Lung (tissue), 12 donors: ENCODE data around the gene AMDHD2. TPM values are rescaled to one million over a fixed set of nuclear protein-coding genes. Genes with fewer than 3 reads are reported as not detected.

Source experiments
- ATAC-seq: fragments of 200-7000 bp; cut with Tn5 transposase; one replicate; pipeline ENCODE4 v1.9.1; 2020; ENCODE audit warnings: moderate number of reproducible peaks; ENCODE audit not compliant: insufficient read depth, low FRiP score
- DNase-seq, 3 donors: peaks; one replicate each; pipeline ENCODE4 v3.0.0-alpha.2; 2013 to 2017
- H3K27ac ChIP-seq, 2 donors: one replicate each; pipeline ENCODE4 v1.5.1; 2013; ENCODE audit warnings: mild to moderate bottlenecking in 2 of 2, moderate library complexity in 2 of 2, control low read depth in 1 of 2, inconsistent platforms in 1 of 2, low read depth in 1 of 2, low read length in 1 of 2
- H3K27me3 ChIP-seq, 3 donors: one replicate each; pipeline ENCODE4 v1.5.1; 2013; ENCODE audit warnings: low read length in 2 of 3; ENCODE audit not compliant: control insufficient read depth in 3 of 3, insufficient read depth in 3 of 3
- H3K36me3 ChIP-seq, 4 donors: one replicate each; pipeline ENCODE4 v1.5.1; 2013; ENCODE audit warnings: low read length in 4 of 4, mild to moderate bottlenecking in 1 of 4, moderate library complexity in 1 of 4; ENCODE audit not compliant: control insufficient read depth in 4 of 4, insufficient read depth in 4 of 4
- H3K4me1 ChIP-seq, 5 donors: one replicate each; pipeline ENCODE4 v1.5.1; 2013; ENCODE audit warnings: low read length in 5 of 5, mild to moderate bottlenecking in 2 of 5, moderate library complexity in 1 of 5; ENCODE audit not compliant: control insufficient read depth in 5 of 5, insufficient read depth in 5 of 5
- H3K4me3 ChIP-seq: one replicate; pipeline ENCODE4 v1.5.1; 2013; ENCODE audit warnings: mild to moderate bottlenecking, control low read depth, moderate library complexity
- H3K9ac ChIP-seq, 2 donors: one replicate each; pipeline ENCODE4 v1.5.1; 2013; ENCODE audit warnings: low read length in 2 of 2, control low read depth in 1 of 2; ENCODE audit not compliant: insufficient read depth in 1 of 2
- H3K9me3 ChIP-seq, 4 donors: one replicate each; pipeline ENCODE4 v1.5.1; 2013; ENCODE audit warnings: low read length in 3 of 4, mild to moderate bottlenecking in 1 of 4, moderate library complexity in 1 of 4; ENCODE audit not compliant: control insufficient read depth in 4 of 4, insufficient read depth in 3 of 4
- WGBS, 2 donors: extraction: QIAGEN DNeasy Blood & Tissue Kit; methylation state at CpG; one replicate each; pipeline ENCODE4 v1.1.7; 2013; 5-methylcytosine and 5-hydroxymethylcytosine counted together
- polyA plus RNA-seq, 2 donors: library from polyadenylated mRNA; stranded (reverse); fragments of 200-250 nt; gene quantifications; one replicate each; pipeline ENCODE4 v1.2.1, GENCODE V29; 2013
- total RNA-seq, 2 donors: library from RNA; depleted of rRNA in 1 of 2; stranded (reverse); fragments of >200 nt in 1 of 2; gene quantifications; one replicate each; pipeline ENCODE4 v1.2.1, GENCODE V29; 2014 to 2021
- TF ChIP-seq, protein P1 (sequence below): IDR thresholded peaks from 2 replicates; pipeline ENCODE4 v1.5.1; 2012; ENCODE audit warnings: mild to moderate bottlenecking; ENCODE audit errors: control extremely low read depth, extremely low read depth
- donor health status: control.
- donor health status: control.
- donor health status: Bipolar disorder and iron deficiency.
- donor health status: healthy.
- donor health status: DM: yes; HTN: yes; CAD: no.

AMDHD2 gene
- total and polyA plus RNA-seq, 4 donors = 27.2 to 60.4 (median 51.9) TPM

GRCh38 chr16:2527071-2527783 is 7.1 kb downstream of the AMDHD2 start:
- DNase-seq (peak in 1 of 3 donors; percentile 8), ATAC-seq (no peak)
- no peaks in the 10 kb centered on the region for H3K27me3 ChIP-seq
- peaks cover 0 to 8% (median 2%) of the 10 kb centered on the region in 5 donors for H3K4me1 ChIP-seq
- no peak overlapping the region for H3K9ac ChIP-seq
- no peak overlapping the region for H3K27ac ChIP-seq
- H3K9me3 ChIP-seq = no peaks in the 10 kb centered on the region
- no peak overlapping the region for H3K4me3 ChIP-seq
- WGBS, 2 donors = 92 to 93% methylated on average over 12 of the region's 12 CpGs
- H3K36me3 ChIP-seq = peaks cover 3 to 52% (median 14%) of the 10 kb centered on the region in 4 donors
- TF ChIP-seq, protein P1, sequence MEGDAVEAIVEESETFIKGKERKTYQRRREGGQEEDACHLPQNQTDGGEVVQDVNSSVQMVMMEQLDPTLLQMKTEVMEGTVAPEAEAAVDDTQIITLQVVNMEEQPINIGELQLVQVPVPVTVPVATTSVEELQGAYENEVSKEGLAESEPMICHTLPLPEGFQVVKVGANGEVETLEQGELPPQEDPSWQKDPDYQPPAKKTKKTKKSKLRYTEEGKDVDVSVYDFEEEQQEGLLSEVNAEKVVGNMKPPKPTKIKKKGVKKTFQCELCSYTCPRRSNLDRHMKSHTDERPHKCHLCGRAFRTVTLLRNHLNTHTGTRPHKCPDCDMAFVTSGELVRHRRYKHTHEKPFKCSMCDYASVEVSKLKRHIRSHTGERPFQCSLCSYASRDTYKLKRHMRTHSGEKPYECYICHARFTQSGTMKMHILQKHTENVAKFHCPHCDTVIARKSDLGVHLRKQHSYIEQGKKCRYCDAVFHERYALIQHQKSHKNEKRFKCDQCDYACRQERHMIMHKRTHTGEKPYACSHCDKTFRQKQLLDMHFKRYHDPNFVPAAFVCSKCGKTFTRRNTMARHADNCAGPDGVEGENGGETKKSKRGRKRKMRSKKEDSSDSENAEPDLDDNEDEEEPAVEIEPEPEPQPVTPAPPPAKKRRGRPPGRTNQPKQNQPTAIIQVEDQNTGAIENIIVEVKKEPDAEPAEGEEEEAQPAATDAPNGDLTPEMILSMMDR = no peak

DNA sequence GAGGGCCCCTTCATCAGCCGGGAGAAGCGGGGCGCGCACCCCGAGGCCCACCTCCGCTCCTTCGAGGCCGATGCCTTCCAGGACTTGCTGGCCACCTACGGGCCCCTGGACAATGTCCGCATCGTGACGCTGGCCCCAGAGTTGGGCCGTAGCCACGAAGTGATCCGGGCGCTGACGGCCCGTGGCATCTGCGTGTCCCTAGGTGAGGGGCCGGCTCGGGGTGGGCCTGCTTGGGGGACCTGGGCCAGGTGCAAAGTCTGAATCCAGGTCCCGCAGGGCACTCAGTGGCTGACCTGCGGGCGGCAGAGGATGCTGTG is 7.6 kb downstream of the AMDHD2 start:
- TF ChIP-seq, protein P1 = no peak
- Histone ChIP-seq H3K9ac (no peak overlapping the region), H3K9me3 (no peaks in the 10 kb centered on the region), H3K27ac (no peak overlapping the region), H3K4me3 (no peak overlapping the region), H3K36me3 (peaks cover 3 to 52% (median 14%) of the 10 kb centered on the region in 4 donors), H3K27me3 (no peaks in the 10 kb centered on the region), H3K4me1 (peaks cover 0 to 10% (median 2%) of the 10 kb centered on the region in 5 donors)
- ATAC-seq = no peak
- WGBS, 2 donors = 95 to 98% methylated on average over 24 of the region's 24 CpGs
- DNase-seq = peak in 1 of 3 donors; percentile 10

- Histone ChIP-seq H3K27me3 (no peaks in the 10 kb centered on the region), H3K4me1 (peaks cover 0 to 12% (median 2%) of the 10 kb centered on the region in 5 donors), H3K9me3 (no peaks in the 10 kb centered on the region), H3K27ac (no peak overlapping the region), H3K4me3 (no peak overlapping the region), H3K36me3 (peaks cover 3 to 50% (median 13%) of the 10 kb centered on the region in 4 donors), H3K9ac (no peak overlapping the region)
- peak in 1 of 3 donors; percentile 5 for DNase-seq
- TF ChIP-seq, protein P1 = no peak
- ATAC-seq = no peak
- 95 to 96% methylated on average over 36 of the region's 36 CpGs for WGBS, 2 donors
These were observed 8.2 kb downstream of the AMDHD2 start for GRCh38 chr16:2528161-2529060.
